NOMO-1 treated with dmso at 0.1 percent for 144 hours (cell line): ENCODE data around the gene SYNE1.
"Not testable (repeated sequence)": the region's sequence is repeated elsewhere in the genome, so short reads cannot be mapped to it uniquely, and the experiment has no call there.

Experiments
- DNase-seq: peaks from one replicate; lab custom pipeline; 2025; ENCODE audit not compliant: unreplicated experiment; lab: John Stamatoyannopoulos, UW

Gene SYNE1

GRCh38 chr6:152631376-152631775, 5.8 kb downstream of the SYNE1 start:
- no peak for DNase-seq

DNA sequence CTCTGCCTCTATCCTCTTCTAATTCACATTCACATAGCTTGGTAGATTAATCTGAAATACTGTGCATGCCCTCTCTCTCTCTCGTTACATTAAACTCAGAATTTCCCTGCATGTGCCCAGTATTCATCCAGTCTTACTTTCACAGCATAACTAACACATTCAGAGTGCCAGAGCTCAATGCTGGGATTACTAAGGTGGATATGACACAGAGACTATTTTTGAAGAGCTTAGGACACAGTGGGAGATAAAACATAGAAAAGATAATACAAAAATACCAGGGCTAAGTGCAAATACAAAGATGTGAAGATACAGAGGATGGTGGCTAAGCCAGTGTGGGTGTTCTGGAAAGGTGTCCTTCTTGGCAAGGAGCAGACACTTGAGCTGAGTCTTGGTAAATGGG, 6.3 kb downstream of the SYNE1 start:
- no peak for DNase-seq

DNA sequence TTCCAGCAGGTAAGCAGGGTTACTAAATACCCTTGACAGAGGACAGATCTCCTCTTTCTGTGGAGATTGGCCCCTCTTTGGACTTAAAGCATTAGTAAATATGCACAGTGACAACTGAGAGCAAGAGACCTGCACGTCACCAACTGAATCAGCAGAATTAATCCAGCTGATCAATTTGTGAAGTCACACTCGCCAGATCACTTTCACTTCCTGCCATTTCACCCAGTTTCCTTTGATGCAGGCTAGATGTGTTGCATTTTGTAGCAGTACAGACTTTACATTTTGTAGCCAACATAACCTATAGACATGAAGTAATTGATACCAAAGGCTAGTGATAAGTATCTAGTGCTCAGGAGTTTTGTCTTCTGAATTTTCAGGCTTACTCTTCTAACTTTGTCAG, 11.9 kb downstream of the SYNE1 start:
- DNase-seq, result peak; percentile 15

DNA sequence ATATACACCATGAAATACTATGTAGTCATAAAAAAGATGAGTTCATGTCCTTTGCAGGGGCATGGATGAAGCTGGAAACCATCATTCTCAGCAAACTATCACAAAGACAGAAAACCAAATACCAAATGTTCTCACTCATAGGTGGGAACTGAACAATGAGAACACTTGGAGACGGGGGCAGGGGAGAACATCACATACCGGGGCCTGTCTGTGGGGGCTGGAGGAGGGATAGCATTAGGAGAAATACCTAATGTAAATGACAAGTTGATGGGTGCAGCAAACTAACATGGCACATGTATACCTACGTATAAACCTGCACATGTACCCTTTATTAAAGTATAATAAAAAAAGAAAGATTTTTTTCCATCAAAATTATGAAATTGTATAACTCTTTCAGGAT, 22.4 kb downstream of the SYNE1 start:
- not testable (repeated sequence) for DNase-seq

- DNase-seq, result no peak
Measured at GRCh38 chr6:152609125-152609670, 28.0 kb downstream of the SYNE1 start.

GRCh38 chr6:152605941-152606340, 31.2 kb downstream of the SYNE1 start:
- DNase-seq, result no peak

- no peak for DNase-seq
Measured at GRCh38 chr6:152605342-152605741, 31.8 kb downstream of the SYNE1 start.

- no peak for DNase-seq
Measured at GRCh38 chr6:152603911-152604310, 33.3 kb downstream of the SYNE1 start.

DNA sequence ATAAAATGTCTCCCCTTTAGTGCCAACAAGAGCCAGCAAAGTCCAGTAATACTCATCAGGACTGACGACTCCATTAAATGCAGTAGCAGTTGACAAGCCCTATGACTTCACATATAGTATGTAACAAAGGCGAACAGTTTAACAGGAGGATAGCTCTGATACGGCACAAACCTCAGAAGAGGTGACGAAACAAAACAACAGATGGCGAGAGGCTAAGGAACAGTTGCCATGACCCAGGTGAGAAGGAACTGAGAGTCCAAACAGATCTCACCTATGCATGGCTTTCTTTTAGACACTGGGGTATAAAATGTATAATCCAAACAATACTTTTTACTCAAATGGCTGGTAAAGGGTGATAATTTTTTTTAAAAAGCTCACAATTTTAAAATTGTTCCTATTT, 37.1 kb downstream of the SYNE1 start:
- no peak for DNase-seq

DNA sequence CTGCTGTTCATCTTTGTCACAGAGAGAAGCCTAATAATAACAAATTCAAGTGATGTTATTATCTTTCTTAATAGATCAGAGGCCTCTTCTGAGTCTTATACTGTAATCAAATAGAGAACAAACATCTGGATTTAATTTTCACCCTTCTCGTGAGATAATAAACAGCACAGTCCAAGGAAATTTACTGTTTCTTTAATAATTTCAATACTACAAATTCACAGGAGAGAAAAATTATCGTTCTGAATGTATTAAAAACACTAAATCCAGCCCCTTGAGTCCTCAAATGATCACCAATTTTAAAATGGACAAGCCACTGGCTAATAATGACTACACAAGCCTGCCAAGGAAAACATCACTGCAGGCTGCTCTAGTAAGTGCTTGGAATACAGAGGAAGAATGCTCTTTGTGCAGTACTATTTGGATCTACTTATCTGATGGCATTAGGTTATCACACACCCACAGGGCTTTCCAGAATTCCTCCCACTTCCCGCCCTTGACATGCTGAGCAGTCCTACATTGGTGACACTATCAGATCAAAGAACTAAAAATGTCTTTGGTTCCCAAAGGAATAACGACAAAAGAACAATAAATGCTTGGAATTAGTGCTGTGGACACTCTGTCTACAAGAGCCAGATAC, 38.1 kb downstream of the SYNE1 start:
- no peak for DNase-seq

GRCh38 chr6:152598421-152598820, 38.7 kb downstream of the SYNE1 start:
- no peak for DNase-seq

GRCh38 chr6:152596726-152597125, 40.4 kb downstream of the SYNE1 start:
- DNase-seq, result no peak

DNA sequence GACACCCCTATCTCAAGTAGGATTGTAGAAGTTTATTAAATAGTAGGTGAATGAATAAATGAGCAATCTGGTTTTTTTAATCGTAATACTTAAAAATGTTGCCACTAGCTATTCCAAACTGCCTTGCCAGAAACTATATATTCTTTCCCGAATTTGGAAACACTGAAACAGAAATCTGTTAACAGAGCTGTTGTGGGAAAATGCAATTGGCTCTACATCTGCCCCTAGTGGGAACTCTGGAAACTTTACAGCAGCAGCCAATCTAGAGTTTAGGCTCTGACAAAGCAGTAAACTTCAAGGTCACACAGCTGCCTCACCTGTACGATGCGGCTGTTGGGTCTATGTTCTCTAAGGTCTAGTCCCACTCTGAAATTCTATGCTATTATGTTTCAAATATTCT, 41.7 kb downstream of the SYNE1 start:
- no peak for DNase-seq

GRCh38 chr6:152594701-152595100, 42.5 kb downstream of the SYNE1 start:
- DNase-seq, result no peak

DNA sequence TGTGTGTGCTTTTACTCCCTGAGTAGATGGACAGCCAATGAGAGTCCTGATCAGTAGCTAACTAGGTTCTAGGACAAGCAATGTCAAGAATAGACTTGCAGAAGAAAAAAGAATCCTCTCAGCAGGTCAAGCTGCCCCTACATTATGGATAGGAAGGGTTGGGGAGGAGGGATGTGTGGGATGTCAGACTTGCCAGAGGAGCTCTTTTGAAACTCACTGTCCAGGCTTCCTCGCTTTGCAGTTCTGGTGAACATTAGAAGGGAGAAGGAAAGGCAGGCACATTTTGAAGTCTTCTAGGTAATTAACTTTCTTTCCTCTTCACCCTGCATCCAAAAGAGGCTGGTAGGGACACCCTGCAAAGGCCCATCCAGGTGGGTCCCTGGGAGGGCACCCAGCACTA, 48.7 kb downstream of the SYNE1 start:
- no peak for DNase-seq

DNA sequence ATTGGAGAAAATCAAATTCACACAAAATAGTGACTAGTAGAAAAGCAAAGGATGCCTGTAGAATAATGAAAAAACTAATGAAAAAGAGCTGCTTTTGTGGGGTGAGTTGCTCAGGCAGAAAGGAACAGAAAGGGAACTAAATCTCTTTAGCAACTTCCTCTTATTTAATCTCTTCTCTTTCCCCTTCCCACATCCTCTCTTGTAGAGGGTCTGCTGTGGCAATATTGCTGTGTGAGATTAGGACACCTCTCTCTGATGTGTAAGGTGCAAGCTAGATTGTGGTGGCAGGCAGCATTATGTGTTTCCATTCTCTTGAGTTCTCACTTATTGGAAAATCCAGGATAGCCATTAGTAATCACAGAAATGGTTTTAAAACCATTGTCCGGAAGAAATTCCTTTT, 49.7 kb downstream of the SYNE1 start:
- DNase-seq, result peak; percentile 88

DNA sequence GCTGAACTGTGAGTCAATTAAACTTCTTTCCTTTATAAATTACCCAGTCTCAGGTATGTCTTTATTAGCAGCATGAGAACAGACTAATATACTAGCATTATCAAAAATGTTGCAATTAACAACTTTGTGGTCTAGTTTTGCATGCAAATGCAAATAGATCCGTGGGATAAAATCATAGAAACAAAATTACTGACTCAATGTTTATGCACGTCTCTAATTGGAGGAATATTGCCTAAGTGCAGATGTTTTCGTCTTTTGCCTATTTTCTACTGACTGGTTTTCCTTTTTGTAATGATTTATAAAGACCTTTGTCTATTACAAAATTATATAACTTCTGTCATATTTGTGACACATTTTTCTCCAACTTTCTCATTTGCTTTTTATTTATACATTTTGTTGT, 51.9 kb downstream of the SYNE1 start:
- no peak for DNase-seq

DNA sequence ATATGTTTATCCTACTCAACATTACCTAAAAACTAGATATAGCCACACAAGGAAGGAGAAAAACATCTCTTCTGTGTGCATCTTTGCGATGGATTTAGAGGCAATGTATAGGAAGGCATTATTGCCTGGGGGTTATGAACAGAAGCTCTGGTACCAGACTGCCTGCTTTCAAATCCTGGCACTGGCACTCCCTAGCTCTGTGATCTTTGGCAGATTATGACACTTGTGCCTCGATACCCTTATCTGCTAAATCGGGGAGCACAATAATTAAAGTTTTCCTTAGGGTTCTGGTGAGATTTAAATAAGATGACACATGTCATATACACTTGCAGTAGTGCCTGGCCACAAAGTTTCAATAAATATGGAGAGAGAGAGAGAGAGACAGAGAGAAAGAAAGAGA, 53.3 kb downstream of the SYNE1 start:
- DNase-seq, result no peak

- no peak for DNase-seq
Measured at GRCh38 chr6:152576525-152576924, 60.6 kb downstream of the SYNE1 start.

DNA sequence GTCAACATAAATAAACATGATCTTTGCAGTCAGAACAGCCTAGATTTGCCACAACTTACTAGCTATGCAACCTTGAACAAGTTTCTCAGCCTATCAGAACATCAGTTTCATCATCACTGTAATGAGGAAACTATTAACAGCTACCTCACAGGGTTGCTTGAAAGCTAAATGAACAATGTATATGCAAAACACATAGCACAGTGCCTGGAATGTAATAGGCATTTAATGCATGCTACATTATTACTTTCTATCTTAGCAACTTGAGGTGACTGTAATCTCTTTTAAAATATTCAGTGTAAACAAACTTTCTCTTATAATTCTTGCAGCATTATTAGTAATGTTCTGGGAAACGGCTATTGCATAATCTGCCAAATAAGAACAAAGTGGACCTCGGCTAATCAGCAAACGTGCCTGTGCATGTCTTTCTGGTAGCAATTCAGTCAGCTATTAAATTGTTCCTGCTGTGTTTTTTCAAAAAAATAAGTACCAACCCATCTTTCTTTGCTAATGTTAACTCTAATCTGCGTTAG, 61.5 kb downstream of the SYNE1 start:
- DNase-seq, result peak; percentile 52

GRCh38 chr6:152575161-152575560, 62.0 kb downstream of the SYNE1 start:
- peak; percentile 50 for DNase-seq

DNA sequence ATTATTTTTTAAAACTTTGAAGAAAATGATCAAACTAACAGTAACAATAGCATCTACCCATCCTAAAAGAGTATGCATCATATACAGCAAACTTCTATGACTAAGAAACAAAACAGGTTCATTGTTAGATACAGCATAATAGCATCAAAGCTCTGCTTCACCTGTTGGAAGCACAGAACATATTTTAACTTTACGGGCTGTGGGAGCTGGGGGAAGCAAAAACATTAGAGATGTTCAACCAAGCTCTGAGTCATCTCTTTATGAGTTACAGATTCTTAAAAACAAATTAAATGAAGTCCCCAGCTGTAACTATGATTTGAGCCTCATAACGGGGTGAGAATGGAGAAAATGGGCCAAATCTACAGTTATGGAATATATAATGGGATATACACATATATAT, 63.4 kb downstream of the SYNE1 start:
- DNase-seq, result no peak
